ENCODE results near the gene ATP6V1G2.

GRCh38 chr6:31576897-31577578 is 30.6 kb upstream of the ATP6V1G2 start:
- no peak for TF ChIP-seq CTCF (conservative IDR thresholded peaks at IDR 0.05; ENCODE audit: low read depth, low read length)
- TF ChIP-seq EZH2 (IDR thresholded peaks at IDR 0.05; ENCODE audit: borderline replicate concordance, low read depth, low read length, poor library complexity, severe bottlenecking), result no peak

All from A673 (cell line).